ENCODE results near the gene SLC25A13.

GRCh38 chr7:96116173-96116572 is 205.7 kb downstream of the SLC25A13 start:
- no peak for TF ChIP-seq CTCF (IDR thresholded peaks at IDR 0.05)
- no peak for TF ChIP-seq POLR2A (IDR thresholded peaks at IDR 0.05)

Measured in testis (tissue), 2 donors.